GM23248 (cell line): ENCODE data around the gene RPL29.

Source experiments
- EZH2 ChIP-seq: fragments of 200-600 bp; sonication (generic); IDR thresholded peaks from 2 replicates; pipeline ENCODE4 v1.6.1; 2018; ENCODE audit warnings: antibody characterized with exemption, mild to moderate bottlenecking; ENCODE audit not compliant: insufficient read depth, poor library complexity, severe bottlenecking
- EZH2phosphoT487 ChIP-seq: fragments of 200-600 bp; sonication (generic); IDR thresholded peaks from 2 replicates; pipeline ENCODE4 v1.6.1; 2018; ENCODE audit warnings: antibody characterized with exemption, moderate library complexity, mild to moderate bottlenecking, low read depth; ENCODE audit not compliant: insufficient read depth

- no peak for TF ChIP-seq EZH2
- TF ChIP-seq EZH2phosphoT487 = no peak
Observed at GRCh38 chr3:51997172-51997571, 1.5 kb upstream of the RPL29 start.
